ENCODE data around the gene MGST2. TPM values are rescaled to one million over a fixed set of nuclear protein-coding genes. Genes with fewer than 3 reads are reported as not detected.

MGST2 gene
- total and polyA plus RNA-seq, 2 donors from 2014 or later: 62.8 to 168 TPM

DNA sequence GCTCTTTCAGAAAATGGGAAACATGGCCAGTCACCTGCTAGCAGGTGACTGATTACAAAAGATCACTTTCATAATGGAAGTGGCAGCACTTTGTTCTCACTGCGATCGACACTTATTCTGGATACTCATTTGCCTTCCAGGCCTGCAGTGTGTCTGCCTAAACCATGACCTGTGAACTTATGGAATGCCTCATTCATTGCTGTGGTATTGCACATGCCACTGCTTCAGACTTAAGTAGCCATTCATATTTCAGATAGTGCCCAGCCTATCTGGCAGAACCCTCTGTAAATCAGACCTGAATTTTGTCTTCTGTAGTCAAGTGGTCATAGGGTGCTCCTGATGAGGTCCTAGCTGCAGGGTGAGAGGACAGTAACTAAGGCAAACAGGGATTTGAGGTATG, 23.3 kb upstream of the MGST2 start:
- DNase-seq: no peak
- intact Hi-C loops (cut with DNase I): no loop called here
- FAIRE-seq: no peak
- Histone ChIP-seq H3K27ac (ENCODE audit: low read depth in 2 of 2, low read length in 2 of 2) (no peak overlapping the region), H3K4me1 (ENCODE audit: control insufficient read depth in 2 of 3, insufficient read depth in 2 of 3, low read depth in 1 of 3, low read length in 3 of 3) (no peaks in the 10 kb centered on the region), H3K27me3 (ENCODE audit: control insufficient read depth, insufficient read depth, low read length) (no peaks in the 10 kb centered on the region), H3K9ac (ENCODE audit: low read length in 3 of 3) (no peak overlapping the region), H3K36me3 (ENCODE audit: control insufficient read depth in 2 of 3, insufficient read depth in 3 of 3, low read length in 3 of 3) (no peaks in the 10 kb centered on the region), H3K9me3 (ENCODE audit: control insufficient read depth in 2 of 3, insufficient read depth in 1 of 3, low read length in 3 of 3) (peaks cover 0 to 9% (median 0%) of the 10 kb centered on the region in 3 donors), H3K4me3 (ENCODE audit: low read length in 3 of 3) (no peak overlapping the region)
- no peak for TF ChIP-seq CTCF (IDR thresholded peaks at IDR 0.05; ENCODE audit: borderline replicate concordance, extremely low read depth, insufficient read depth)

DNA sequence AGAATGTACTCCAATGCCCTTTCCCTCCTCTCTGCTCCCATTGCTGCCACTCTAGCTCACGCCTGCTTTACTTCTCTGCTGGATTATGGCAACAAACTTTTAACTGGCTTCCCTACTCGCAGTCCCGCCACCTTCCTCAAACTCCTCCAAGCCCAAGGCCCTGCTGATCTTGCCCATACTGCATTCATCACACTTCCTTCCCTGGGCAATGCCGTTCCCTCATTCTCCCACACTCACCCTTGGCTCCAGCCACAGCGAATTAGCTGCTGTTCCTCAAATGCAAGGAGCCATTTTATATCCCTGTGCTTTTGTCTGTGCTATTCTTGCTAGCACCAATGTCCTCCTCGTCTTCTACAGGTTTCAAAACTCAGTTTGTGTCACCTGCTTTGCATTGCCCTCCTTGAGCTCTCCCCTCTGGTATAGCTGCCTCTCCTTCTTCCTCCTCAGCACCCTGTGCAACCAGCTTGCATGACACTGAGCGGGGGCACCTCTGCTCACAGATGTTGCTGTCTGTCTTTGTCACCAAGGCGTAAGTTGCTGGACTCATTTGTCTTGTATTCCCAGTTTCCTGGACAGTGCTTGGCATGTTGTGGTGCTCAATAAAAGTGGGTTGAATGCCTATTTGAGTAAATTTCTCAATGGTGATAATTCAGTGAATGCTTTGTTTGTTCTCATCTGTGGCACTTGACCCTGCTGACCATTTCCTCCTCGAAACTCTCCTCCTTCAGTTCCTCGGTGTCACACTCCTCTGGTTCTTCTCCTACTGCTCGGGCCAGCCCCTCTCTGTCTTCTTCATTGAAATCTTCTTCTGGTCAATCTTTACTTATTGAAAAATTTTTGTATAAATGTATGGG, 22.4 kb upstream of the MGST2 start:
- intact Hi-C loops (cut with DNase I): no loop called here
- no peak for TF ChIP-seq CTCF (IDR thresholded peaks at IDR 0.05; ENCODE audit: borderline replicate concordance, extremely low read depth, insufficient read depth)
- Histone ChIP-seq H3K27me3 (ENCODE audit: control insufficient read depth, insufficient read depth, low read length) (no peaks in the 10 kb centered on the region), H3K36me3 (ENCODE audit: control insufficient read depth in 2 of 3, insufficient read depth in 3 of 3, low read length in 3 of 3) (no peaks in the 10 kb centered on the region), H3K9ac (ENCODE audit: low read length in 3 of 3) (no peak overlapping the region), H3K27ac (ENCODE audit: low read depth in 2 of 2, low read length in 2 of 2) (no peak overlapping the region), H3K4me3 (ENCODE audit: low read length in 3 of 3) (no peak overlapping the region), H3K9me3 (ENCODE audit: control insufficient read depth in 2 of 3, insufficient read depth in 1 of 3, low read length in 3 of 3) (peaks cover 0 to 9% (median 0%) of the 10 kb centered on the region in 3 donors), H3K4me1 (ENCODE audit: control insufficient read depth in 2 of 3, insufficient read depth in 2 of 3, low read depth in 1 of 3, low read length in 3 of 3) (no peaks in the 10 kb centered on the region)
- no peak for FAIRE-seq
- no peak for DNase-seq

- no peak for FAIRE-seq
Observed at GRCh38 chr4:139645458-139645857, 20.2 kb upstream of the MGST2 start.

More at GRCh38 chr4:139645458-139645857, 20.2 kb upstream of the MGST2 start:
- H3K27ac ChIP-seq (ENCODE audit: low read depth in 2 of 2, low read length in 2 of 2): no peak overlapping the region
- intact Hi-C loops (cut with DNase I): no loop called here
- H3K36me3 ChIP-seq (ENCODE audit: control insufficient read depth in 2 of 3, insufficient read depth in 3 of 3, low read length in 3 of 3): no peaks in the 10 kb centered on the region
- no peaks in the 10 kb centered on the region for H3K27me3 ChIP-seq (ENCODE audit: control insufficient read depth, insufficient read depth, low read length)
- H3K4me3 ChIP-seq (ENCODE audit: low read length in 3 of 3): no peak overlapping the region
- DNase-seq: no peak
- H3K4me1 ChIP-seq (ENCODE audit: control insufficient read depth in 2 of 3, insufficient read depth in 2 of 3, low read depth in 1 of 3, low read length in 3 of 3): no peaks in the 10 kb centered on the region
- TF ChIP-seq CTCF (IDR thresholded peaks at IDR 0.05; ENCODE audit: borderline replicate concordance, extremely low read depth, insufficient read depth): no peak
- H3K9ac ChIP-seq (ENCODE audit: low read length in 3 of 3): no peak overlapping the region
- H3K9me3 ChIP-seq (ENCODE audit: control insufficient read depth in 2 of 3, insufficient read depth in 1 of 3, low read length in 3 of 3): no peaks in the 10 kb centered on the region
